Hematopoietic multipotent progenitor cell treated with erythropoietin and hydrocortisone succinate and interleukin-3 and kit ligand, for 8 days (in vitro differentiated cells): ENCODE measurements around the gene RNFT2.

Experiments used
- DNase-seq: peaks from one replicate; pipeline ENCODE4 v3.0.0-alpha.2; 2015

RNFT2 gene

GRCh38 chr12:116838365-116838764 is 100.2 kb downstream of the RNFT2 start:
- DNase-seq = no peak

- no peak for DNase-seq
Measured at GRCh38 chr12:116839287-116839830, 101.2 kb downstream of the RNFT2 start.

GRCh38 chr12:116843085-116843484 is 105.0 kb downstream of the RNFT2 start:
- DNase-seq = no peak

- DNase-seq = no peak
Measured at GRCh38 chr12:116849216-116849615, 111.1 kb downstream of the RNFT2 start.

GRCh38 chr12:116852303-116852702 is 114.2 kb downstream of the RNFT2 start:
- DNase-seq = no peak

GRCh38 chr12:116853507-116853906 is 115.4 kb downstream of the RNFT2 start:
- no peak for DNase-seq

- no peak for DNase-seq
Measured at GRCh38 chr12:116855744-116856470, 117.8 kb downstream of the RNFT2 start.

GRCh38 chr12:116856729-116857128 is 118.6 kb downstream of the RNFT2 start:
- no peak for DNase-seq

- no peak for DNase-seq
Measured at GRCh38 chr12:116859079-116859478, 121.0 kb downstream of the RNFT2 start.

- DNase-seq = no peak
Measured at GRCh38 chr12:116860263-116860662, 122.1 kb downstream of the RNFT2 start.

- no peak for DNase-seq
Measured at GRCh38 chr12:116861320-116861719, 123.2 kb downstream of the RNFT2 start.

GRCh38 chr12:116862167-116862566 is 124.1 kb downstream of the RNFT2 start:
- no peak for DNase-seq

GRCh38 chr12:116863275-116863767 is 125.2 kb downstream of the RNFT2 start:
- DNase-seq = no peak

GRCh38 chr12:116864371-116865160 is 126.5 kb downstream of the RNFT2 start:
- DNase-seq = no peak

- DNase-seq = no peak
Measured at GRCh38 chr12:116867523-116867922, 129.4 kb downstream of the RNFT2 start.

GRCh38 chr12:116870306-116870705 is 132.2 kb downstream of the RNFT2 start:
- no peak for DNase-seq

- DNase-seq = no peak
Measured at GRCh38 chr12:116874324-116874995, 136.3 kb downstream of the RNFT2 start.

- DNase-seq = no peak
Measured at GRCh38 chr12:116876151-116876869, 138.2 kb downstream of the RNFT2 start.

- no peak for DNase-seq
Measured at GRCh38 chr12:116878567-116879508, 140.7 kb downstream of the RNFT2 start.

GRCh38 chr12:116879509-116880212 is 141.5 kb downstream of the RNFT2 start:
- no peak for DNase-seq
